Activated naive CD4-positive, alpha-beta T cell treated with anti-CD3 and anti-CD28 coated beads, Interleukin-2, amount 50 U/mL, for 72 hours (primary cell): ENCODE results near the gene GRK6. TPM values are rescaled to one million over a fixed set of nuclear protein-coding genes. Genes with fewer than 3 reads are reported as not detected.
A peak's percentile ranks its signal among the peaks of the same experiment; 100 is the strongest.

Experiments
- ATAC-seq, 2 donors: fragments of 150-1000 bp; cut with Tn5 transposase; 2 replicates each; pipeline ENCODE4 v1.10.0; 2021; ENCODE audit warnings: mild to moderate bottlenecking in 2 of 2, moderate library complexity in 2 of 2
- DNase-seq, 2 donors: peaks; one replicate each; pipeline ENCODE4 v3.0.0; 2021 to 2022; ENCODE audit warnings: low spot score in 2 of 2
- H3K27ac Mint-ChIP-seq, 2 donors: one replicate each; pipeline ENCODE4 v1.8.0; 2022; ENCODE audit warnings: mild to moderate bottlenecking in 2 of 2, mixed read lengths in 2 of 2
- H3K36me3 Mint-ChIP-seq, 2 donors: one replicate each; pipeline ENCODE4 v1.8.0; 2022; ENCODE audit warnings: mixed read lengths in 2 of 2
- H3K9me3 Mint-ChIP-seq, 2 donors: one replicate each; pipeline ENCODE4 v1.8.0; 2022; ENCODE audit warnings: mixed read lengths in 2 of 2
- total RNA-seq, 2 donors: library from RNA; stranded (reverse); gene quantifications; one replicate each; pipeline ENCODE4 v1.2.3, GENCODE V29; 2022

GRK6 gene
- total RNA-seq, 2 donors from 2014 or later = 104 to 125 TPM

DNA sequence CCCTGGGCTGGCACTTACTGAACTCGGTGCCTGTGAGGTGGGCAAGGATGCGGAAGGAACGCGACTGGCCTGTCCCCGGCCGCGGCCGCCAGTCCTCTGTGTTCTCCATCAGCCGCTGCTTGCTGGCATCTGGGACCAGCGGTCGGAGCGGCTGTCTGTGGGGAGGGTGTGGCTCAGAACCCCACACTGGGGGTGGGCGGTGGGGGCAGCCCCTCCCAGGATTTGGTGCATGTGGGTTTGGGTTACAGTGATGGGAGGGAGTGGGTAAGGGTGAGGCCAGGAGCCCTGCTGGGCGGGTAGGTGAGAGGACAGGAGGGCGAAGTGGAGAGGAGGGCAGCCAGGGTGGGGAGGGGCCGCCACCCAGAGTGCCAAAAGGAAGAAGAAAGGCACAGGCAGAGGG lies 64.5 kb downstream of the GRK6 start:
- DNase-seq = no peak
- Mint-ChIP-seq H3K9me3 (no peaks in the 10 kb centered on the region), H3K27ac (peak overlapping the region in 1 of 2 donors; percentile 49), H3K36me3 (no peaks in the 10 kb centered on the region)
- no peak for ATAC-seq

DNA sequence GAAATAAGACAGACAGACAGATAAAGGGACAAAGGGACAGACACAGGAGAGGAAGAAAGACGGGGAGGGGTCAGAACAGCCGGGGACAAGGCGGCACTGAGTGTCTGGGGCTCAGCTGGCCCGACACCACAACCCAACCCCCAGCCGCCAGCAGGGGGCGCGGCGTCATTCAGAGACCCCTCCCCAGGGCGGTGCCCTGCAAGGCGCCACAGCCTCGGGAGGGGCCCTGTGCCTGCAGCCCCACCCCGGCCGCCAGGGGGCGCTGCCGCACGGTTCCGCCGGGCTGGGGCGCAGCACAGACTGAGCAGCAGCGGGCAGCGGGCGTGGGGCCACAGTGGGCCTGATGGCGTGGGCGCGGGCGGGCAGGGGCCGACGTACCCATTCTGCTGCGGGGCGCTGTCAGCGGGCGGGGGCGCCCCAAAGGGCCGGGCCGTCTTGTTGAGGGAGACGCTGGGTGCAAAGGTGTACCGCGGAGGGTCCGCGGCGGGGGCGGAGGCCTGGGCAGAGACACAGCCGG lies 65.0 kb downstream of the GRK6 start:
- ATAC-seq (peak; percentile 3 to 51), DNase-seq (peak in 1 of 2 donors; percentile 72)
- no peak overlapping the region for H3K27ac Mint-ChIP-seq
- no peaks in the 10 kb centered on the region for H3K36me3 Mint-ChIP-seq
- no peaks in the 10 kb centered on the region for H3K9me3 Mint-ChIP-seq

DNA sequence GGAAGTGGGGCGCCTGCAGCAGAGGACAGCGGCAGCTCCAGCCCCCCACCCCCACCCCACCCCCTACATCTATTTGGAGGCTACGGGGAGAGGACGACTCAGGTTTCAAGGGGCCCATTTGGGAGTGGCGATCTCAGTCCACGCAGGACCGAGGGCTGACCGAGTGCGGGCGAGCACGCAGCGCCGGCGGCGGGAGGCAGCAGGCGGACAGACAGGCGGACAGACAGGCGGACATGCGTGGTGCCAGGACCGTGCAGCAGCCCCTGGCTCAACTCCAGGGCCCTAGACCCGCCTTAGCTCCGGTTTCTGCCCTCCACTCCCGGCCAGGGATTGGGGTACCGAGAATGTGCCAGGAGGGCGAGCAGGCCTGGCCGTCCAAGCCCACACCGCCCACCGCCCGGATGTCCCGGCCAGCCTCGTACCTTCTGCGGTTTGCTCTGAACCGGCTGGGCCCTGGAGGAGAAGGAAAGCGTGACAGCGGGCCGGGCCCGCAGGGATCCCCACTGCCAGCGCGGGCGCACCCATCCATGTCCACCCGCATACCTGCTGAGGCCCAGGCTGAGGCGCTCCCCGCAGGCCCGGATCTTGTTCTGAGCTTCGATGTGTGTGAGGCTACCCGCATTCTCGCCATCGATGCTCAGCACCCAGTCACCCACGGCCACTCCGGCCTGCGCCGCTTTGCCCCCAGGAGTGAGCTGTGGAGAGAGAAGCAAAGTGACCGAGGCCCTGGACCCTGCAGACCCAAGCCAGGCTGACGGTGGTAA lies 65.7 kb downstream of the GRK6 start:
- no peaks in the 10 kb centered on the region for H3K36me3 Mint-ChIP-seq
- peak overlapping the region in 1 of 2 donors; percentile 36 for H3K27ac Mint-ChIP-seq
- H3K9me3 Mint-ChIP-seq = no peaks in the 10 kb centered on the region
- no peak for DNase-seq
- ATAC-seq = no peak

Other genes starting within 250 kb of the GRK6 start
- gene RAB24, start 123.0 kb upstream of the GRK6 start, total RNA-seq = 10 to 100 TPM; 14.8 to 21.5 TPM
- 100 to 1,000 TPM; 161 to 206 TPM for gene PRELID1, start 122.9 kb upstream of the GRK6 start, total RNA-seq
- 10 to 100 TPM; 31.4 to 73.9 TPM for gene MXD3, start 114.8 kb upstream of the GRK6 start, total RNA-seq
- gene LMAN2, start 75.0 kb upstream of the GRK6 start, total RNA-seq = 100 to 1,000 TPM in 1 of 2 donors, 10 to 100 TPM in 1; 96.7 to 108 TPM
- gene RGS14, start 68.8 kb upstream of the GRK6 start, total RNA-seq = 10 to 100 TPM; 22.0 to 77.6 TPM
- gene SLC34A1, start 42.2 kb upstream of the GRK6 start, total RNA-seq = under 1 TPM; 0.07 to 0.19 TPM
- not detected for gene PFN3, start 26.0 kb upstream of the GRK6 start, total RNA-seq
- 1 to 10 TPM; 2.2 to 9.8 TPM for gene F12, start 17.1 kb upstream of the GRK6 start, total RNA-seq
- gene PRR7, start 20.1 kb downstream of the GRK6 start, total RNA-seq = 10 to 100 TPM in 1 of 2 donors, 1 to 10 TPM in 1; 4.1 to 11.4 TPM
- 10 to 100 TPM in 1 of 2 donors, 1 to 10 TPM in 1; 5.5 to 20.2 TPM for gene DBN1, start 47.0 kb downstream of the GRK6 start, total RNA-seq
- gene PDLIM7, start 70.9 kb downstream of the GRK6 start, total RNA-seq = 10 to 100 TPM; 44.6 to 47.5 TPM
- gene DOK3, start 83.2 kb downstream of the GRK6 start, total RNA-seq = 10 to 100 TPM in 1 of 2 donors, 1 to 10 TPM in 1; 1.8 to 14.9 TPM
- gene DDX41, start 90.3 kb downstream of the GRK6 start, total RNA-seq = 100 to 1,000 TPM in 1 of 2 donors, 10 to 100 TPM in 1; 70.1 to 230 TPM
- gene FAM193B, start 127.9 kb downstream of the GRK6 start, total RNA-seq = 100 to 1,000 TPM in 1 of 2 donors, 10 to 100 TPM in 1; 73.1 to 108 TPM
- 100 to 1,000 TPM in 1 of 2 donors, 10 to 100 TPM in 1; 94.0 to 114 TPM for gene TMED9, start 165.5 kb downstream of the GRK6 start, total RNA-seq
- 10 to 100 TPM in 1 of 2 donors, 1 to 10 TPM in 1; 3.8 to 19.8 TPM for gene B4GALT7, start 173.5 kb downstream of the GRK6 start, total RNA-seq